Prostate gland (tissue), 2 donors: ENCODE data around the gene RNU7-1. TPM values are rescaled to one million over a fixed set of nuclear protein-coding genes. Genes with fewer than 3 reads are reported as not detected.
A peak's percentile ranks its signal among the peaks of the same experiment; 100 is the strongest.
"Not testable (repeated sequence)": the region's sequence is repeated elsewhere in the genome, so short reads cannot be mapped to it uniquely, and the experiment has no call there.

Experiments used
- DNase-seq: peaks from one replicate; pipeline ENCODE4 v3.0.0-alpha.2; 2019; ENCODE audit warnings: low spot score
- H3K27ac ChIP-seq, 2 donors: fragments of 200-600 bp; sonication (generic); 2 replicates each; pipeline ENCODE4 v1.5.1; 2017 to 2019
- H3K27me3 ChIP-seq: fragments of 200-600 bp; sonication (generic); replicated peaks from 2 replicates; pipeline ENCODE4 v1.5.1; 2019; ENCODE audit not compliant: insufficient read depth
- H3K36me3 ChIP-seq, 2 donors: fragments of 200-600 bp; sonication (generic); 1 replicate in 1 of 2; 2 replicates in 1 of 2; pipeline versions ENCODE4 v1.5.1 to v1.8.1; 2017 to 2019
- H3K4me1 ChIP-seq: fragments of 200-600 bp; sonication (generic); replicated peaks from 2 replicates; pipeline ENCODE4 v1.5.1; 2019
- H3K4me3 ChIP-seq, 2 donors: fragments of 200-600 bp; sonication (generic); 2 replicates each; pipeline ENCODE4 v1.5.1; 2017 to 2019
- H3K9me3 ChIP-seq: fragments of 200-600 bp; sonication (generic); 2 replicates; pipeline ENCODE4 v1.5.1; 2017
- POLR2A ChIP-seq: fragments of 450-650 bp; IDR thresholded peaks from one replicate; pipeline ENCODE4 v1.6.1; 2016; ENCODE audit warnings: antibody characterized with exemption, mild to moderate bottlenecking
- POLR2AphosphoS5 ChIP-seq: sonication (generic); formaldehyde crosslinking; IDR thresholded peaks from one replicate; pipeline ENCODE4 v1.6.1; 2017; ENCODE audit warnings: antibody characterized with exemption
- WGBS: methylation state at CpG from one replicate; pipeline ENCODE4 v1.1.5; 2018; 5-methylcytosine and 5-hydroxymethylcytosine counted together
- intact Hi-C: fragments of 100-400 bp; cut with DNase I; formaldehyde crosslinking; loops from one replicate; pipeline ENCODE4 v1.14.2; 2022
- total RNA-seq, 2 donors: library from RNA; depleted of rRNA; stranded (reverse); fragments of >200 nt; gene quantifications; one replicate each; pipeline ENCODE4 v1.1.0, GENCODE V29; 2016
- TF ChIP-seq, protein P1 (sequence below), 4 experiments: fragments of 200-600 bp in 2 of 4; fragments of 450-650 bp in 2 of 4; sonication (generic) in 2 of 4; IDR thresholded peaks; 1 replicate in 3 of 4; 2 replicates in 1 of 4; pipeline ENCODE4 v1.5.1; 2016 to 2019; ENCODE audit warnings: antibody characterized with exemption in 4 of 4, mild to moderate bottlenecking in 2 of 4, moderate library complexity in 2 of 4

The RNU7-1 gene
- total RNA-seq, 2 donors from 2014 or later, result not detected

DNA sequence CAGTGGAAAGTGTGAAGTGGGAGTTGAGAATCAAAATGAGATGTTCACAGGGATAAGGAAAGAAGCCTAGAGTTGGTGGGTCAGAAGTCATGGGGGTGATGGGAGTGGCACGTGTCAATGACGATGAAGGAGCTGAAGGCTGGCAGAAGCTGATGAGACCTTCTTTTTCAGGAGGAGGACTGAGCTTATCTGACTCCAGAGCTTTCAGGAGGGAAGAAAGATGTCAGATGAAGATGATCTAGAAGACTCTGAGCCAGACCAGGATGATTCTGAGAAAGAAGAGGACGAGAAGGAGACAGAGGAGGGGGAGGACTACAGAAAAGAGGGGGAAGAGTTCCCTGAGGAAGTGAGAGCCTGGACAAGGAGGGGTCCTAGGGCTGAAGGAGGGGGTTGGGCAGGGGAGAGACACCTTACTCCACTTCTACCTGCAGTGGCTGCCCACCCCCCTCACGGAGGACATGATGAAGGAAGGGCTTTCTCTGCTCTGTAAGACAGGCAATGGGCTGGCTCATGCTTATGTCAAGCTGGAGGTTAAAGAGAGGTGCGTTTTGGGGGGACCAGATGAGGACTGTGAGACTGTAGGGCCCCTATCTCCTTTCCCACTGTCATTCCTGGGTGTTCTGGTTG, 38.1 kb upstream of the RNU7-1 start:
- no peaks in the 10 kb centered on the region for H3K27me3 ChIP-seq
- H3K36me3 ChIP-seq, result no peaks in the 10 kb centered on the region
- H3K9me3 ChIP-seq, result no peaks in the 10 kb centered on the region
- H3K4me1 ChIP-seq, result no peaks in the 10 kb centered on the region
- no peak overlapping the region for H3K27ac ChIP-seq
- intact Hi-C loops, result no loop called here
- H3K4me3 ChIP-seq, result peak overlapping the region in 1 of 2 donors; percentile 60
- 56% methylated on average over 5 of the region's 5 CpGs for WGBS
- TF ChIP-seq, protein P1, sequence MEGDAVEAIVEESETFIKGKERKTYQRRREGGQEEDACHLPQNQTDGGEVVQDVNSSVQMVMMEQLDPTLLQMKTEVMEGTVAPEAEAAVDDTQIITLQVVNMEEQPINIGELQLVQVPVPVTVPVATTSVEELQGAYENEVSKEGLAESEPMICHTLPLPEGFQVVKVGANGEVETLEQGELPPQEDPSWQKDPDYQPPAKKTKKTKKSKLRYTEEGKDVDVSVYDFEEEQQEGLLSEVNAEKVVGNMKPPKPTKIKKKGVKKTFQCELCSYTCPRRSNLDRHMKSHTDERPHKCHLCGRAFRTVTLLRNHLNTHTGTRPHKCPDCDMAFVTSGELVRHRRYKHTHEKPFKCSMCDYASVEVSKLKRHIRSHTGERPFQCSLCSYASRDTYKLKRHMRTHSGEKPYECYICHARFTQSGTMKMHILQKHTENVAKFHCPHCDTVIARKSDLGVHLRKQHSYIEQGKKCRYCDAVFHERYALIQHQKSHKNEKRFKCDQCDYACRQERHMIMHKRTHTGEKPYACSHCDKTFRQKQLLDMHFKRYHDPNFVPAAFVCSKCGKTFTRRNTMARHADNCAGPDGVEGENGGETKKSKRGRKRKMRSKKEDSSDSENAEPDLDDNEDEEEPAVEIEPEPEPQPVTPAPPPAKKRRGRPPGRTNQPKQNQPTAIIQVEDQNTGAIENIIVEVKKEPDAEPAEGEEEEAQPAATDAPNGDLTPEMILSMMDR (IDR thresholded peaks at IDR 0.05), result no peak
- TF ChIP-seq POLR2A (no peak), POLR2AphosphoS5 (no peak)
- no peak for DNase-seq

DNA sequence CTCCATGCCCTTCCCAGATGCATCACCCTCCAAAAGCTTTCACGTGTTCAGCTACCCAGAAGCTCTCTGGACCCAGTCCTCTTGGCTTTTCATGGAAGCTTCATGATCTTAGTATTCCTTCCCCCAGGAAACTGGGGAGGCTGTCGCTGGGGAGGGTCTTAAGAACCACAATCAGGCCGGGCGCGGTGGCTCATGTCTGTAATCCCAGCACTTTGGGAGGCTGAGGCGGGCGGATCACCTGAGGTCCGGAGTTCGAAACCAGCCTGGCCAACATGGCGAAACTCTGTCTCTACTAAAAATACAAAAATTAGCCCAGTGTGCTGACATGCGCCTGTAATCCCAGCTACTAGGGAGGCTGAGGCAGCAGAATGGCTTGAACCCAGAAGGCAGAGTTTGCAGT, 35.5 kb upstream of the RNU7-1 start:
- WGBS, result 94% methylated on average over 11 of the region's 11 CpGs

DNA sequence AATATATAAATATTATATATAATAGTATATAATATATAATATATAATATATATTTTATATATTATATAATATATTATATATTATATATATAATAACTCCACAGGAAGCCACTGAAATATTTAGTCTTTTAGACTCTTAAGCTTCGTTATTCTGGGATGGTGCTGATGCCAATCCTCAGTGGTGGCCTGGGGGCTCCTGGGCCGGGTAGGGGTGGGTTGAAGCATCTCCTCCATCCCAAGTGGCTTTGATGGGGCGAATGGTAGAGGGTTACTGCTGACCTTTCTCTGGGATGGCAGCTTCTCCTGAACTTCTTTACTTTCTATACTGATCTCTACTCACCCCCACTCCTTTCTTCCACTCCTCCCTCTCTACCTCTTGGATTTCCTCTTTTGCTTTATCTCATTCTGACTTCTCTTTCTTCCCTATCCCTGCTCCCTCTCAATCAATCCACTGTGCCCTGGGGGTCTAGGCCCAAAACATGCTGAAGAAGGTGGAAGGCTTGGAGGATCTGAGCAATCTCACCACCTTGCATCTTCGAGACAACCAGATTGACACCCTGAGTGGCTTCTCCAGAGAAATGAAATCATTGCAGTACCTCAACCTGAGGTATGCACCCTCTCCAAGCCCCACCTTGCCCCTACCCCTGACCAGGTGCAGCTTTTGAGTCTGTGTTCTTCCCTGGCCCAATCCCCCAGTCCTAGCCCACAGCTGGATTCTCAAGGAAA, 34.0 kb upstream of the RNU7-1 start:
- H3K4me3 ChIP-seq, result no peak overlapping the region
- TF ChIP-seq POLR2A, result no peak
- TF ChIP-seq, protein P1 (IDR thresholded peaks at IDR 0.05), result no peak
- TF ChIP-seq POLR2AphosphoS5, result no peak
- H3K4me1 ChIP-seq, result no peaks in the 10 kb centered on the region
- 83% methylated on average over 4 of the region's 4 CpGs for WGBS
- no peaks in the 10 kb centered on the region for H3K27me3 ChIP-seq
- DNase-seq, result no peak
- H3K27ac ChIP-seq, result no peak overlapping the region
- no peaks in the 10 kb centered on the region for H3K9me3 ChIP-seq
- intact Hi-C loops, result no loop called here
- H3K36me3 ChIP-seq, result no peaks in the 10 kb centered on the region

More for the DNA sequence above, 35.5 kb upstream of the RNU7-1 start:
- H3K27ac ChIP-seq, H3K36me3 ChIP-seq, H3K4me1 ChIP-seq, H3K4me3 ChIP-seq, H3K9me3 ChIP-seq, intact Hi-C loops, DNase-seq, H3K27me3 ChIP-seq: not testable (repeated sequence)

DNA sequence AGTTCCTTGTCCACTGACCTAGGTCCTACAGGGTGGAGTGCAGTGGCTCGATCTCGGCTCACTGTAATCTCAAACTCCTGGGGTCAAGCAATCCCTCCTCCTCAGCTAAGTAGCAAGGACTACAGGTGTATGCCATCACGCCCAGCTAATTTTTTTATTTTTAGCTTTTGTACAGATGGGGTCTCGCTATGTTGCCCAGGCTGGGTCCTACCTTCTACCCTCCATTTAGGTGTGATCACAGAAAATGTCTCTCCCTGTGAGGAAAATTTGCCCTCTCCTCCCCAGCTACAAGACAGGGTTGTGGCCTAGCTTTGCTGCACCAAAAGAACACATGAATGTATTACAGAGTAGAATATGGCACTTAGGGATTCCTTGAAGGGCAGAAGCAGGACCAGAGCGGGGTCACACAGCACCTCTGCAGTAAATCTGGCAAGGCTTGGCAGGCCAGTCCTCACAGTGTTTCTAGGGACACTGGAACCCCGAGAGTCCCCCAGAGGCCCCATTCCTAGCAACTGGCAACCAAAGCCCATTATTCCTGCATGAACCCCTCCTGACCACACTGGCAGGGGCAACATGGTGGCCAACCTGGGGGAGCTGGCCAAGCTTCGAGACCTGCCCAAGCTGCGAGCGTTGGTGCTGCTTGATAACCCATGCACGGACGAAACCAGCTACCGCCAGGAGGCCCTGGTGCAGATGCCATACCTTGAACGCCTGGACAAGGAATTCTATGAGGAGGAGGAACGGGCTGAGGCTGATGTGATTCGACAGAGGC, 31.3 kb upstream of the RNU7-1 start:
- TF ChIP-seq POLR2A (no peak), POLR2AphosphoS5 (no peak)
- TF ChIP-seq, protein P1 (IDR thresholded peaks at IDR 0.05), result no peak
- Histone ChIP-seq H3K9me3 (no peaks in the 10 kb centered on the region), H3K27me3 (no peaks in the 10 kb centered on the region), H3K4me3 (no peak overlapping the region), H3K27ac (no peak overlapping the region), H3K36me3 (no peaks in the 10 kb centered on the region), H3K4me1 (no peaks in the 10 kb centered on the region)
- no peak for DNase-seq
- intact Hi-C loops, result no loop called here
- 89% methylated on average over 15 of the region's 15 CpGs for WGBS

- Histone ChIP-seq H3K36me3 (no peaks in the 10 kb centered on the region), H3K27ac (peak within 1 kb of the TSS; percentile 53 to 62), H3K4me3 (peak within 1 kb of the TSS; percentile 45 to 55), H3K27me3 (no peaks in the 10 kb centered on the region), H3K9me3 (no peaks in the 10 kb centered on the region), H3K4me1 (no peaks in the 10 kb centered on the region)
- intact Hi-C loops, result no loop called here
- DNase-seq, result peak; percentile 60
- under 1% methylated on average over 67 of the region's 68 CpGs for WGBS
- TF ChIP-seq POLR2A, result peak; percentile 59
- no peak for TF ChIP-seq POLR2AphosphoS5
Observed at GRCh38 chr12:6914246-6914946, 29.2 kb upstream of the RNU7-1 start, which contains the start of gene ENO2. Gene ENO2 (plus strand): TSS chr12:6914580. CDS start chr12:6915833, 1,253 bp downstream.
